H1 (cell line): ENCODE results near the gene SLC24A4.

ENCODE experiments used
- CTCF ChIP-seq, 3 experiments: IDR thresholded peaks; 1 replicate in 2 of 3; 2 replicates in 1 of 3; pipeline versions ENCODE4 v1.5.1 to v1.6.1; 2011; ENCODE audit warnings: low read length in 3 of 3, mild to moderate bottlenecking in 3 of 3, inconsistent platforms in 2 of 3, low read depth in 1 of 3, moderate library complexity in 1 of 3; ENCODE audit not compliant: insufficient read depth in 1 of 3; ENCODE audit errors: control extremely low read depth in 1 of 3
- SP1 ChIP-seq: IDR thresholded peaks from 2 replicates; pipeline ENCODE4 v1.6.1; 2011; ENCODE audit warnings: low read depth, low read length
- SP2 ChIP-seq: IDR thresholded peaks from 2 replicates; pipeline ENCODE4 v1.6.1; 2012; ENCODE audit warnings: mild to moderate bottlenecking, low read length, inconsistent platforms
- YY1 ChIP-seq: IDR thresholded peaks from 2 replicates; pipeline ENCODE4 v1.6.1; 2011; ENCODE audit warnings: low read depth, mild to moderate bottlenecking, low read length
- TF ChIP-seq, protein P1 (sequence below): IDR thresholded peaks from 2 replicates; pipeline ENCODE4 v1.6.1; 2011; ENCODE audit warnings: low read length, improper control_type of control experiment
- TF ChIP-seq, protein P2 (sequence below): IDR thresholded peaks from 2 replicates; pipeline ENCODE4 v1.6.1; 2012; ENCODE audit warnings: inconsistent platforms

DNA sequence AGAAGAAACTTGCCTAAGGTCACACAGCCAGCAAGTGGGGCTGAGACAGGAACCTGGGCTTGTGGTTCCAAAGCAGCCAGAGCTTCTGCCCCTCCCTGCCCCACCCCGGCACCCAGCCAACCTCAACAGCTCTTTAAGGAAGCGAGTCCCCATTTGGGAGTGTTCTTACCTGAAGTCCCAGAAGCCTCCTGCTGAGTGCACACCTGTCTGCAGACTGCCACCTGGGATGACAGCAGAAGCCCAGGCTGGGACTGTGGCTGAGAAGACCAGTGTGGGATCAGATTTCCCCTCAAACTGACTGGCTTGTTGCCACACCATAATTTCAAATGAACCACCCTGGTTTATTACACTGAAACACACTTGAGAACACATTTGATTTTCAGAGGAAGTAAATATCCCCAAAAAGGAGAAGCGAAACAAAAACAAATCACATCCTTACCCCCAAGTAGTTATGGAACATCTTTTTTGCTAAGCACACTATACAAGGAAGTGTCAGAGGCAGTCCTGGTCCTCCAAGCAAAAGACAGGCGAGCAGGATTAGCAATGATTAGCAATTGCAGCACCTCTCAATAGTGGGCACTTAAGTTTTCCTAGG lies 184.3 kb downstream of the SLC24A4 start:
- TF ChIP-seq SP2 (no peak), YY1 (no peak), SP1 (no peak), CTCF (IDR thresholded peaks at IDR 0.05; ENCODE audit: control extremely low read depth in 1 of 3, insufficient read depth in 1 of 3, low read depth in 1 of 3, low read length in 3 of 3) (no peak)
- TF ChIP-seq, protein P1, sequence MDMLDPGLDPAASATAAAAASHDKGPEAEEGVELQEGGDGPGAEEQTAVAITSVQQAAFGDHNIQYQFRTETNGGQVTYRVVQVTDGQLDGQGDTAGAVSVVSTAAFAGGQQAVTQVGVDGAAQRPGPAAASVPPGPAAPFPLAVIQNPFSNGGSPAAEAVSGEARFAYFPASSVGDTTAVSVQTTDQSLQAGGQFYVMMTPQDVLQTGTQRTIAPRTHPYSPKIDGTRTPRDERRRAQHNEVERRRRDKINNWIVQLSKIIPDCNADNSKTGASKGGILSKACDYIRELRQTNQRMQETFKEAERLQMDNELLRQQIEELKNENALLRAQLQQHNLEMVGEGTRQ = no peak
- TF ChIP-seq, protein P2, sequence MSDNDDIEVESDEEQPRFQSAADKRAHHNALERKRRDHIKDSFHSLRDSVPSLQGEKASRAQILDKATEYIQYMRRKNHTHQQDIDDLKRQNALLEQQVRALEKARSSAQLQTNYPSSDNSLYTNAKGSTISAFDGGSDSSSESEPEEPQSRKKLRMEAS = no peak
